HCT116 (cell line): ENCODE measurements around the gene NRP1. TPM values are rescaled to one million over a fixed set of nuclear protein-coding genes. Genes with fewer than 3 reads are reported as not detected.

Experiments
- ATAC-seq: fragments of 200-7000 bp; cut with Tn5 transposase; 2 replicates; pipeline ENCODE4 v1.9.1; 2020; ENCODE audit warnings: mild to moderate bottlenecking, moderate library complexity
- BruUV-seq: library from RNA; stranded (reverse); fragments of 400-500 nt; replicated peaks from 2 replicates; lab custom pipeline; 2021; lab: Mats Ljungman, UMichigan
- CTCF ChIA-PET: fragments of 300-600 bp; sonication (Branson Sonifier 250); formaldehyde crosslinking; loops from one replicate; lab custom pipeline; 2021; ENCODE audit warnings: antibody characterized with exemption; lab: Charles Lee
- POLR2A ChIA-PET: fragments of 300-600, 350-600 bp; sonication (Branson Sonifier 250); formaldehyde crosslinking; loops from one replicate; lab custom pipeline; 2021; ENCODE audit warnings: antibody characterized with exemption; lab: Charles Lee
- RAD21 ChIA-PET, 2 experiments: fragments of 300-600 bp; sonication (Branson Sonifier 250); formaldehyde crosslinking; loops; one replicate each; lab custom pipeline; 2023; ENCODE audit warnings: low total read pairs in 2 of 2; ENCODE audit not compliant: uncharacterized antibody in 2 of 2, unreplicated experiment in 2 of 2, low non-redundant PET in 1 of 2; lab: Charles Lee
- DNase-seq: peaks from one replicate; pipeline ENCODE4 v3.0.0-alpha.2; 2010; ENCODE audit warnings: low read depth, low spot score
- H2AFZ ChIP-seq: fragments of 200-600 bp; shearing (Covaris generic), sonication (generic); 2 replicates; pipeline ENCODE4 v1.6.1; 2017; ENCODE audit warnings: low read depth, mixed run types, mixed read lengths, antibody characterized with exemption, low read length; ENCODE audit not compliant: poor library complexity, severe bottlenecking
- H3K27ac ChIP-seq: 2 replicates; pipeline ENCODE4 v1.5.1; 2012; ENCODE audit warnings: low read depth, low read length
- H3K27me3 ChIP-seq: fragments of 200-600 bp; sonication (generic); 2 replicates; pipeline ENCODE4 v1.6.1; 2016; ENCODE audit warnings: mixed run types, low read length, mixed read lengths; ENCODE audit not compliant: insufficient read depth
- H3K36me3 ChIP-seq, 2 experiments: fragments of 200-500 bp in 1 of 2; fragments of 200-600 bp in 1 of 2; sonication (Bioruptor generic) in 1 of 2; sonication (generic) in 1 of 2; 2 replicates each; pipeline versions ENCODE4 v1.5.1 to v1.6.1; 2014 to 2016; ENCODE audit warnings: low read length in 2 of 2, inconsistent platforms in 1 of 2, mixed read lengths in 1 of 2, mixed run types in 1 of 2; ENCODE audit not compliant: insufficient read depth in 2 of 2, control insufficient read depth in 1 of 2
- H3K4me1 ChIP-seq, 2 experiments: fragments of 200-600 bp in 1 of 2; sonication (generic) in 1 of 2; 2 replicates each; pipeline versions ENCODE4 v1.5.1 to v1.6.1; 2012 to 2017; ENCODE audit warnings: low read length in 2 of 2, inconsistent platforms in 1 of 2, mild to moderate bottlenecking in 1 of 2, mixed read lengths in 1 of 2, mixed run types in 1 of 2, moderate library complexity in 1 of 2; ENCODE audit not compliant: insufficient read depth in 2 of 2, control insufficient read depth in 1 of 2
- H3K4me2 ChIP-seq: fragments of 200-600 bp; sonication (generic); 2 replicates; pipeline ENCODE4 v1.6.1; 2017; ENCODE audit warnings: mixed run types, low read length, mixed read lengths
- H3K4me3 ChIP-seq, 2 experiments: fragments of 200-600 bp in 1 of 2; sonication (generic) in 1 of 2; replicated peaks in 1 of 2; 2 replicates each; pipeline ENCODE4 v1.5.1; 2011 to 2016; ENCODE audit warnings: low read length in 2 of 2, control low read depth in 1 of 2, low read depth in 1 of 2, mild to moderate bottlenecking in 1 of 2, mixed read lengths in 1 of 2, mixed run types in 1 of 2
- H3K79me2 ChIP-seq: fragments of 200-600 bp; sonication (generic); 2 replicates; pipeline ENCODE4 v1.6.1; 2017; ENCODE audit warnings: mild to moderate bottlenecking, mixed run types, low read length, moderate library complexity, mixed read lengths; ENCODE audit not compliant: insufficient read depth
- H3K9ac ChIP-seq: fragments of 200-600 bp; sonication (generic); 2 replicates; pipeline ENCODE4 v1.6.1; 2016; ENCODE audit warnings: low read length, mixed read lengths
- H3K9me2 ChIP-seq: fragments of 200-600 bp; sonication (generic), shearing (Covaris generic); 2 replicates; pipeline ENCODE4 v1.6.1; 2017; ENCODE audit warnings: mixed run types, mild to moderate bottlenecking, moderate library complexity; ENCODE audit not compliant: insufficient read depth
- H3K9me3 ChIP-seq, 2 experiments: fragments of 200-500 bp in 1 of 2; fragments of 200-600 bp in 1 of 2; sonication (Bioruptor generic) in 1 of 2; sonication (generic) in 1 of 2; 2 replicates each; pipeline ENCODE4 v1.6.1; 2014 to 2017; ENCODE audit warnings: low read length in 2 of 2, mixed read lengths in 2 of 2, inconsistent platforms in 1 of 2, low read depth in 1 of 2, mild to moderate bottlenecking in 1 of 2, mixed run types in 1 of 2, moderate library complexity in 1 of 2; ENCODE audit not compliant: control insufficient read depth in 1 of 2, insufficient read depth in 1 of 2
- H4K20me1 ChIP-seq: fragments of 200-600 bp; sonication (generic), shearing (Covaris generic); 2 replicates; pipeline ENCODE4 v1.6.1; 2017; ENCODE audit warnings: mixed run types, mild to moderate bottlenecking, moderate library complexity; ENCODE audit not compliant: insufficient read depth
- CBX3 ChIP-seq: IDR thresholded peaks from 2 replicates; pipeline ENCODE4 v1.6.1; 2012; ENCODE audit warnings: low read depth
- CEBPB ChIP-seq: IDR thresholded peaks from 2 replicates; pipeline ENCODE4 v1.6.1; 2012; ENCODE audit warnings: low read depth
- EGR1 ChIP-seq: IDR thresholded peaks from 2 replicates; pipeline ENCODE4 v1.6.1; 2012; ENCODE audit warnings: low read depth
- ELF1 ChIP-seq: IDR thresholded peaks from 2 replicates; pipeline ENCODE4 v1.6.1; 2012; ENCODE audit warnings: low read depth, borderline replicate concordance
- EZH2 ChIP-seq: fragments of 200-600 bp; sonication (generic); IDR thresholded peaks from 2 replicates; pipeline ENCODE4 v1.6.1; 2017; ENCODE audit warnings: antibody characterized with exemption, mixed run types
- EZH2phosphoT487 ChIP-seq: fragments of 200-600 bp; IDR thresholded peaks from 2 replicates; pipeline ENCODE4 v1.6.1; 2018; ENCODE audit warnings: antibody characterized with exemption, borderline replicate concordance
- FOSL1 ChIP-seq: IDR thresholded peaks from 2 replicates; pipeline ENCODE4 v1.6.1; 2012; ENCODE audit warnings: low read depth
- JUND ChIP-seq: IDR thresholded peaks from 2 replicates; pipeline ENCODE4 v1.6.1; 2012
- POLR2A ChIP-seq: IDR thresholded peaks from 2 replicates; pipeline ENCODE4 v1.7.0; 2011; ENCODE audit warnings: borderline replicate concordance; ENCODE audit not compliant: insufficient read depth, insufficient read length; ENCODE audit errors: extremely low read depth
- RAD21 ChIP-seq: IDR thresholded peaks from 2 replicates; pipeline ENCODE4 v1.6.1; 2012; ENCODE audit warnings: low read depth, mild to moderate bottlenecking
- SIN3A ChIP-seq: IDR thresholded peaks from 2 replicates; pipeline ENCODE4 v1.6.1; 2012; ENCODE audit warnings: low read depth
- SP1 ChIP-seq: IDR thresholded peaks from 2 replicates; pipeline ENCODE4 v1.6.1; 2012; ENCODE audit warnings: low read depth
- ZFX ChIP-seq: fragments of 450-650 bp; IDR thresholded peaks from 2 replicates; pipeline ENCODE4 v1.6.1; 2017
- intact Hi-C: fragments of 100-400 bp; cut with micrococcal nuclease; formaldehyde crosslinking; loops from 2 replicates; pipeline ENCODE4 v1.10.0; 2022
- total RNA-seq: library from RNA; stranded (reverse); gene quantifications from one replicate; pipeline ENCODE4 v1.2.1, GENCODE V29; 2021; ENCODE audit not compliant: unreplicated experiment
- TF ChIP-seq, protein P1 (sequence below), 3 experiments: fragments of 200-600 bp in 1 of 3; sonication (generic) in 1 of 3; IDR thresholded peaks in 2 of 3; conservative IDR thresholded peaks in 1 of 3; 2 replicates each; pipeline ENCODE4 v1.5.1; 2012 to 2017; ENCODE audit warnings: low read depth in 2 of 3, low read length in 2 of 3, antibody characterized with exemption in 1 of 3, borderline replicate concordance in 1 of 3, control low read depth in 1 of 3, mild to moderate bottlenecking in 1 of 3, mixed read lengths in 1 of 3, mixed run types in 1 of 3, moderate library complexity in 1 of 3; ENCODE audit not compliant: insufficient read depth in 1 of 3
- TF ChIP-seq, protein P2 (sequence below): IDR thresholded peaks from 2 replicates; pipeline ENCODE4 v1.6.1; 2012; ENCODE audit warnings: low read depth
- TF ChIP-seq, protein P3 (sequence below): IDR thresholded peaks from 2 replicates; pipeline ENCODE4 v1.6.1; 2012
- TF ChIP-seq, protein P4 (sequence below): IDR thresholded peaks from 2 replicates; pipeline ENCODE4 v1.6.1; 2011; ENCODE audit warnings: mild to moderate bottlenecking, low read length, moderate library complexity; ENCODE audit not compliant: insufficient replicate concordance; ENCODE audit errors: extremely low read depth
- TF ChIP-seq, protein P5 (sequence below): IDR thresholded peaks from 2 replicates; pipeline ENCODE4 v1.6.1; 2012

Gene NRP1
- total RNA-seq, 1 experiment from 2014 or later = 3.8 TPM

DNA sequence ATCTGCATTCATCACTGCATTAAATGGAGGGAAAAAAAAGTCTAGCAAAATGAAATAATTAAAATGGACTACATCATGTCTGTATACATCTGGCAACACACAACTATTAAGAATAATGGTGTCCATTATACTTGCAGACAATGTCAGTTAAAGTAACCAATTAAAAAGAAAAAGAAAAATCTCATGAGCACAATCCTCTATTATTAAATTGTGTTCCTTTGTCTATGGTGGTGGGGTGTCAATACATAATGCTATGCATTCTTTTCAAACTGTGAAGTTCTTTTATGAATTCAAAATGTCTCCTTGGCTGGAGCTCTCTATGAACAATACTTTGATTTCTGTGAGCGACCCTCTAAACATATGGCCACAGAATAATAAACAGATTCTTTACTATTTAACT, 63.5 kb downstream of the NRP1 start:
- TF ChIP-seq, protein P1, sequence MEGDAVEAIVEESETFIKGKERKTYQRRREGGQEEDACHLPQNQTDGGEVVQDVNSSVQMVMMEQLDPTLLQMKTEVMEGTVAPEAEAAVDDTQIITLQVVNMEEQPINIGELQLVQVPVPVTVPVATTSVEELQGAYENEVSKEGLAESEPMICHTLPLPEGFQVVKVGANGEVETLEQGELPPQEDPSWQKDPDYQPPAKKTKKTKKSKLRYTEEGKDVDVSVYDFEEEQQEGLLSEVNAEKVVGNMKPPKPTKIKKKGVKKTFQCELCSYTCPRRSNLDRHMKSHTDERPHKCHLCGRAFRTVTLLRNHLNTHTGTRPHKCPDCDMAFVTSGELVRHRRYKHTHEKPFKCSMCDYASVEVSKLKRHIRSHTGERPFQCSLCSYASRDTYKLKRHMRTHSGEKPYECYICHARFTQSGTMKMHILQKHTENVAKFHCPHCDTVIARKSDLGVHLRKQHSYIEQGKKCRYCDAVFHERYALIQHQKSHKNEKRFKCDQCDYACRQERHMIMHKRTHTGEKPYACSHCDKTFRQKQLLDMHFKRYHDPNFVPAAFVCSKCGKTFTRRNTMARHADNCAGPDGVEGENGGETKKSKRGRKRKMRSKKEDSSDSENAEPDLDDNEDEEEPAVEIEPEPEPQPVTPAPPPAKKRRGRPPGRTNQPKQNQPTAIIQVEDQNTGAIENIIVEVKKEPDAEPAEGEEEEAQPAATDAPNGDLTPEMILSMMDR (IDR thresholded peaks at IDR 0.05 in 2 of 3, conservative IDR thresholded peaks at IDR 0.05 in 1 of 3; ENCODE audit: borderline replicate concordance in 1 of 3, insufficient read depth in 1 of 3, low read depth in 2 of 3, low read length in 2 of 3) = no peak
- TF ChIP-seq, protein P2, sequence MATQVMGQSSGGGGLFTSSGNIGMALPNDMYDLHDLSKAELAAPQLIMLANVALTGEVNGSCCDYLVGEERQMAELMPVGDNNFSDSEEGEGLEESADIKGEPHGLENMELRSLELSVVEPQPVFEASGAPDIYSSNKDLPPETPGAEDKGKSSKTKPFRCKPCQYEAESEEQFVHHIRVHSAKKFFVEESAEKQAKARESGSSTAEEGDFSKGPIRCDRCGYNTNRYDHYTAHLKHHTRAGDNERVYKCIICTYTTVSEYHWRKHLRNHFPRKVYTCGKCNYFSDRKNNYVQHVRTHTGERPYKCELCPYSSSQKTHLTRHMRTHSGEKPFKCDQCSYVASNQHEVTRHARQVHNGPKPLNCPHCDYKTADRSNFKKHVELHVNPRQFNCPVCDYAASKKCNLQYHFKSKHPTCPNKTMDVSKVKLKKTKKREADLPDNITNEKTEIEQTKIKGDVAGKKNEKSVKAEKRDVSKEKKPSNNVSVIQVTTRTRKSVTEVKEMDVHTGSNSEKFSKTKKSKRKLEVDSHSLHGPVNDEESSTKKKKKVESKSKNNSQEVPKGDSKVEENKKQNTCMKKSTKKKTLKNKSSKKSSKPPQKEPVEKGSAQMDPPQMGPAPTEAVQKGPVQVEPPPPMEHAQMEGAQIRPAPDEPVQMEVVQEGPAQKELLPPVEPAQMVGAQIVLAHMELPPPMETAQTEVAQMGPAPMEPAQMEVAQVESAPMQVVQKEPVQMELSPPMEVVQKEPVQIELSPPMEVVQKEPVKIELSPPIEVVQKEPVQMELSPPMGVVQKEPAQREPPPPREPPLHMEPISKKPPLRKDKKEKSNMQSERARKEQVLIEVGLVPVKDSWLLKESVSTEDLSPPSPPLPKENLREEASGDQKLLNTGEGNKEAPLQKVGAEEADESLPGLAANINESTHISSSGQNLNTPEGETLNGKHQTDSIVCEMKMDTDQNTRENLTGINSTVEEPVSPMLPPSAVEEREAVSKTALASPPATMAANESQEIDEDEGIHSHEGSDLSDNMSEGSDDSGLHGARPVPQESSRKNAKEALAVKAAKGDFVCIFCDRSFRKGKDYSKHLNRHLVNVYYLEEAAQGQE = no peak
- TF ChIP-seq POLR2A = no peak
- no peak for TF ChIP-seq EZH2
- no peak for TF ChIP-seq RAD21
- no peak for TF ChIP-seq CBX3
- TF ChIP-seq, protein P3, sequence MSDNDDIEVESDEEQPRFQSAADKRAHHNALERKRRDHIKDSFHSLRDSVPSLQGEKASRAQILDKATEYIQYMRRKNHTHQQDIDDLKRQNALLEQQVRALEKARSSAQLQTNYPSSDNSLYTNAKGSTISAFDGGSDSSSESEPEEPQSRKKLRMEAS = no peak
- no peak for TF ChIP-seq EGR1
- TF ChIP-seq, protein P4, sequence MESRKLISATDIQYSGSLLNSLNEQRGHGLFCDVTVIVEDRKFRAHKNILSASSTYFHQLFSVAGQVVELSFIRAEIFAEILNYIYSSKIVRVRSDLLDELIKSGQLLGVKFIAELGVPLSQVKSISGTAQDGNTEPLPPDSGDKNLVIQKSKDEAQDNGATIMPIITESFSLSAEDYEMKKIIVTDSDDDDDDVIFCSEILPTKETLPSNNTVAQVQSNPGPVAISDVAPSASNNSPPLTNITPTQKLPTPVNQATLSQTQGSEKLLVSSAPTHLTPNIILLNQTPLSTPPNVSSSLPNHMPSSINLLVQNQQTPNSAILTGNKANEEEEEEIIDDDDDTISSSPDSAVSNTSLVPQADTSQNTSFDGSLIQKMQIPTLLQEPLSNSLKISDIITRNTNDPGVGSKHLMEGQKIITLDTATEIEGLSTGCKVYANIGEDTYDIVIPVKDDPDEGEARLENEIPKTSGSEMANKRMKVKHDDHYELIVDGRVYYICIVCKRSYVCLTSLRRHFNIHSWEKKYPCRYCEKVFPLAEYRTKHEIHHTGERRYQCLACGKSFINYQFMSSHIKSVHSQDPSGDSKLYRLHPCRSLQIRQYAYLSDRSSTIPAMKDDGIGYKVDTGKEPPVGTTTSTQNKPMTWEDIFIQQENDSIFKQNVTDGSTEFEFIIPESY = no peak
- TF ChIP-seq EZH2phosphoT487 = no peak
- no peak for TF ChIP-seq SP1
- TF ChIP-seq CEBPB = no peak
- no peak for TF ChIP-seq JUND
- TF ChIP-seq FOSL1 = no peak
- TF ChIP-seq SIN3A = no peak
- no peak for TF ChIP-seq ELF1
- no peak for TF ChIP-seq ZFX
- TF ChIP-seq, protein P5, sequence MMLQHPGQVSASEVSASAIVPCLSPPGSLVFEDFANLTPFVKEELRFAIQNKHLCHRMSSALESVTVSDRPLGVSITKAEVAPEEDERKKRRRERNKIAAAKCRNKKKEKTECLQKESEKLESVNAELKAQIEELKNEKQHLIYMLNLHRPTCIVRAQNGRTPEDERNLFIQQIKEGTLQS = no peak
- Histone ChIP-seq H3K79me2 (no peaks in the 10 kb centered on the region), H3K4me1 (peaks cover 8 to 9% of the 10 kb centered on the region in 2 experiments; a peak in 3 of 4 replicates), H3K27ac (no peak overlapping the region), H3K4me3 (no peak overlapping the region), H3K9ac (no peak overlapping the region), H3K27me3 (no peaks in the 10 kb centered on the region), H3K4me2 (no peak overlapping the region), H2AFZ (no peak overlapping the region), H3K36me3 (no peaks in the 10 kb centered on the region), H4K20me1 (no peaks in the 10 kb centered on the region), H3K9me3 (no peaks in the 10 kb centered on the region), H3K9me2 (no peaks in the 10 kb centered on the region)
- ChIA-PET POLR2A (no interaction called here), RAD21 (no interaction called here), CTCF (no interaction called here)
- intact Hi-C loops = no loop called here
- DNase-seq (no peak), ATAC-seq (no peak)
- no TSS peak for BruUV-seq
